IMR-90 (cell line): ENCODE results near the gene PHOX2A. TPM values are rescaled to one million over a fixed set of nuclear protein-coding genes. Genes with fewer than 3 reads are reported as not detected.

Experiments used
- ATAC-seq: fragments of 200-7000 bp; cut with Tn5 transposase; 2 replicates; pipeline ENCODE4 v1.9.1; 2020; ENCODE audit warnings: low read depth, mild to moderate bottlenecking, moderate library complexity
- BruUV-seq: library from RNA; stranded (reverse); fragments of 400-500 nt; replicated peaks from 2 replicates; lab custom pipeline; 2021; lab: Mats Ljungman, UMichigan
- CTCF ChIA-PET: fragments of 300-600 bp; formaldehyde crosslinking; extraction: SDS; loops from one replicate; lab custom pipeline; 2021; ENCODE audit warnings: antibody characterized with exemption; lab: Yijun Ruan, JAX
- POLR2A ChIA-PET: fragments of 300-600 bp; sonication (Branson Sonifier 250); formaldehyde crosslinking; loops from one replicate; lab custom pipeline; 2022; ENCODE audit warnings: antibody characterized with exemption; ENCODE audit not compliant: unreplicated experiment; lab: Charles Lee
- DNase-seq: peaks from one replicate; pipeline ENCODE4 v3.0.0; 2013
- H2AFZ ChIP-seq: replicated peaks from 2 replicates; pipeline ENCODE3; 2013; ENCODE audit warnings: low read length, mild to moderate bottlenecking; ENCODE audit not compliant: poor library complexity
- H2AK5ac ChIP-seq: 2 replicates; pipeline ENCODE4 v1.6.1; 2013; ENCODE audit warnings: low read depth, low read length, inconsistent platforms
- H2AK9ac ChIP-seq: replicated peaks from 2 replicates; pipeline ENCODE3; 2013; ENCODE audit warnings: mild to moderate bottlenecking, low read depth, low read length, moderate library complexity; ENCODE audit not compliant: poor library complexity
- H2BK120ac ChIP-seq: 2 replicates; pipeline ENCODE4 v1.6.1; 2013; ENCODE audit warnings: low read depth, low read length, inconsistent platforms
- H2BK15ac ChIP-seq: 3 replicates; pipeline ENCODE4 v1.6.1; 2013; ENCODE audit warnings: low read depth, low read length, inconsistent platforms
- H2BK20ac ChIP-seq: 2 replicates; pipeline ENCODE4 v1.6.1; 2013; ENCODE audit warnings: low read depth, mild to moderate bottlenecking, inconsistent platforms, low read length, moderate library complexity
- H2BK5ac ChIP-seq: 2 replicates; pipeline ENCODE4 v1.6.1; 2013; ENCODE audit warnings: mild to moderate bottlenecking, low read depth, low read length, inconsistent platforms; ENCODE audit not compliant: poor library complexity, severe bottlenecking
- H3K14ac ChIP-seq: replicated peaks from 2 replicates; pipeline ENCODE4 v1.6.1; 2013; ENCODE audit warnings: low read depth, low read length, inconsistent platforms
- H3K18ac ChIP-seq: 2 replicates; pipeline ENCODE4 v1.6.1; 2013; ENCODE audit warnings: low read depth, low read length, control low read depth
- H3K23ac ChIP-seq: 2 replicates; pipeline ENCODE4 v1.6.1; 2013; ENCODE audit warnings: low read depth, low read length, inconsistent platforms
- H3K27ac ChIP-seq: 2 replicates; pipeline ENCODE4 v1.5.1; 2013; ENCODE audit warnings: mild to moderate bottlenecking, control low read depth, low read length; ENCODE audit not compliant: insufficient read depth
- H3K27me3 ChIP-seq: 2 replicates; pipeline ENCODE4 v1.6.1; 2013; ENCODE audit warnings: low read length; ENCODE audit not compliant: control insufficient read depth, insufficient read depth
- H3K36me3 ChIP-seq: 2 replicates; pipeline ENCODE4 v1.6.1; 2013; ENCODE audit warnings: low read length, mixed read lengths; ENCODE audit not compliant: control insufficient read depth, insufficient read depth
- H3K4ac ChIP-seq: 2 replicates; pipeline ENCODE4 v1.6.1; 2013; ENCODE audit warnings: low read depth, low read length, inconsistent platforms
- H3K4me1 ChIP-seq: 2 replicates; pipeline ENCODE4 v1.6.1; 2013; ENCODE audit warnings: low read length, mixed read lengths; ENCODE audit not compliant: control insufficient read depth, insufficient read depth
- H3K4me2 ChIP-seq: 2 replicates; pipeline ENCODE4 v1.6.1; 2013; ENCODE audit warnings: low read depth, mild to moderate bottlenecking, control low read depth, low read length, moderate library complexity
- H3K4me3 ChIP-seq: 2 replicates; pipeline ENCODE4 v1.5.1; 2013; ENCODE audit warnings: low read depth, mild to moderate bottlenecking, control low read depth, low read length, moderate library complexity; ENCODE audit not compliant: insufficient read depth
- H3K56ac ChIP-seq: 2 replicates; pipeline ENCODE4 v1.6.1; 2013; ENCODE audit warnings: low read length, inconsistent platforms; ENCODE audit not compliant: insufficient read depth; ENCODE audit errors: extremely low read depth
- H3K79me1 ChIP-seq, 2 experiments: 2 replicates each; pipeline ENCODE4 v1.6.1; 2013; ENCODE audit warnings: low read length in 2 of 2, inconsistent platforms in 1 of 2, low read depth in 1 of 2
- H3K9ac ChIP-seq: 2 replicates; pipeline ENCODE4 v1.6.1; 2013; ENCODE audit warnings: low read depth, low read length, control low read depth
- H3K9me1 ChIP-seq: 2 replicates; pipeline ENCODE4 v1.6.1; 2013; ENCODE audit warnings: low read length, inconsistent platforms; ENCODE audit not compliant: insufficient read depth
- H3K9me3 ChIP-seq: 2 replicates; pipeline ENCODE4 v1.6.1; 2013; ENCODE audit warnings: low read length; ENCODE audit not compliant: control insufficient read depth, insufficient read depth
- H4K20me1 ChIP-seq: 2 replicates; pipeline ENCODE4 v1.6.1; 2013; ENCODE audit warnings: low read length, inconsistent platforms; ENCODE audit not compliant: insufficient read depth
- H4K5ac ChIP-seq: 2 replicates; pipeline ENCODE4 v1.6.1; 2013; ENCODE audit warnings: mild to moderate bottlenecking, low read depth, low read length, control low read depth
- H4K8ac ChIP-seq, 2 experiments: 2 replicates each; pipeline ENCODE4 v1.6.1; 2013; ENCODE audit warnings: low read depth in 2 of 2, low read length in 2 of 2, control low read depth in 1 of 2, inconsistent platforms in 1 of 2
- H4K91ac ChIP-seq: 2 replicates; pipeline ENCODE4 v1.6.1; 2013; ENCODE audit warnings: low read depth, low read length, inconsistent platforms; ENCODE audit not compliant: insufficient read depth
- BHLHE40 ChIP-seq: fragments of 150-350 bp; IDR thresholded peaks from 2 replicates; pipeline ENCODE4 v1.6.1; 2016; ENCODE audit warnings: mild to moderate bottlenecking, low read depth, low read length
- CEBPB ChIP-seq: IDR thresholded peaks from 2 replicates; pipeline ENCODE4 v1.6.1; 2012; ENCODE audit warnings: low read depth, low read length, improper control_type of control experiment
- CHD1 ChIP-seq: IDR thresholded peaks from 2 replicates; pipeline ENCODE4 v1.6.1; 2012; ENCODE audit warnings: low read depth, low read length, improper control_type of control experiment
- FOS ChIP-seq: fragments of 150-350 bp; IDR thresholded peaks from 2 replicates; pipeline ENCODE4 v1.6.1; 2016; ENCODE audit warnings: low read depth, low read length
- MAFK ChIP-seq: IDR thresholded peaks from 2 replicates; pipeline ENCODE4 v1.6.1; 2012; ENCODE audit warnings: low read depth, low read length, improper control_type of control experiment
- MAZ ChIP-seq: IDR thresholded peaks from 2 replicates; pipeline ENCODE4 v1.6.1; 2012; ENCODE audit warnings: low read depth, mild to moderate bottlenecking, low read length, improper control_type of control experiment, moderate library complexity, borderline replicate concordance
- POLR2A ChIP-seq: IDR thresholded peaks from 2 replicates; pipeline ENCODE4 v1.6.1; 2012; ENCODE audit warnings: mild to moderate bottlenecking, low read depth, low read length
- RFX5 ChIP-seq: IDR thresholded peaks from 2 replicates; pipeline ENCODE4 v1.8.0; 2012; ENCODE audit warnings: low read depth, mild to moderate bottlenecking, low read length, moderate library complexity
- SMC3 ChIP-seq: fragments of 150-350 bp; IDR thresholded peaks from 2 replicates; pipeline ENCODE4 v1.6.1; 2016; ENCODE audit warnings: low read depth, mild to moderate bottlenecking, antibody characterized with exemption, low read length, moderate library complexity
- WGBS, 2 experiments: methylation state at CpG; one replicate each; pipeline versions ENCODE4 v1.1.5 to v1.1.7; 2013; ENCODE audit warnings: missing lambda C conversion rate in 2 of 2; ENCODE audit not compliant: insufficient read length in 1 of 2; ENCODE audit errors: extremely low coverage in 2 of 2; 5-methylcytosine and 5-hydroxymethylcytosine counted together
- dilution Hi-C: fragments of 300-500 bp; cut with HindIII; formaldehyde crosslinking; loops from one replicate; pipeline ENCODE4 v1.14.3; 2018; ENCODE audit warnings: low sequenced_read_pairs; ENCODE audit not compliant: unreplicated experiment
- in situ Hi-C: fragments of 300-500 bp; cut with MboI; formaldehyde crosslinking; loops from 3 replicates; pipeline ENCODE4 v1.14.3; 2019; ENCODE audit warnings: low sequenced_read_pairs, inconsistent platforms, mixed read lengths
- intact Hi-C: fragments of 100-400 bp; cut with micrococcal nuclease; formaldehyde crosslinking; loops from 2 replicates; pipeline ENCODE4 v1.10.0; 2022
- polyA plus RNA-seq, 3 experiments: library from polyadenylated mRNA; depleted of rRNA; stranded (reverse); fragments of >200 nt; gene quantifications; 2 replicates each; pipeline ENCODE4 v1.2.3, GENCODE V29; 2012; ENCODE audit warnings: low replicate concordance in 1 of 3
- total RNA-seq: library from RNA; depleted of rRNA; stranded (reverse); fragments of >200 nt; gene quantifications from 2 replicates; pipeline ENCODE4 v1.2.3, GENCODE V29; 2012
- TF ChIP-seq, protein P1 (sequence below): fragments of 150-350 bp; IDR thresholded peaks from 2 replicates; pipeline ENCODE4 v1.6.1; 2016; ENCODE audit warnings: low read depth, mild to moderate bottlenecking, low read length, moderate library complexity, borderline replicate concordance
- TF ChIP-seq, protein P2 (sequence below): fragments of 150-350 bp; IDR thresholded peaks from 2 replicates; pipeline ENCODE4 v1.6.1; 2017; ENCODE audit warnings: mild to moderate bottlenecking, antibody characterized with exemption, low read length, low read depth

PHOX2A gene
- total and polyA plus RNA-seq, 2 of the 4 experiments (the other 2 are of a cell fraction): not detected

DNA sequence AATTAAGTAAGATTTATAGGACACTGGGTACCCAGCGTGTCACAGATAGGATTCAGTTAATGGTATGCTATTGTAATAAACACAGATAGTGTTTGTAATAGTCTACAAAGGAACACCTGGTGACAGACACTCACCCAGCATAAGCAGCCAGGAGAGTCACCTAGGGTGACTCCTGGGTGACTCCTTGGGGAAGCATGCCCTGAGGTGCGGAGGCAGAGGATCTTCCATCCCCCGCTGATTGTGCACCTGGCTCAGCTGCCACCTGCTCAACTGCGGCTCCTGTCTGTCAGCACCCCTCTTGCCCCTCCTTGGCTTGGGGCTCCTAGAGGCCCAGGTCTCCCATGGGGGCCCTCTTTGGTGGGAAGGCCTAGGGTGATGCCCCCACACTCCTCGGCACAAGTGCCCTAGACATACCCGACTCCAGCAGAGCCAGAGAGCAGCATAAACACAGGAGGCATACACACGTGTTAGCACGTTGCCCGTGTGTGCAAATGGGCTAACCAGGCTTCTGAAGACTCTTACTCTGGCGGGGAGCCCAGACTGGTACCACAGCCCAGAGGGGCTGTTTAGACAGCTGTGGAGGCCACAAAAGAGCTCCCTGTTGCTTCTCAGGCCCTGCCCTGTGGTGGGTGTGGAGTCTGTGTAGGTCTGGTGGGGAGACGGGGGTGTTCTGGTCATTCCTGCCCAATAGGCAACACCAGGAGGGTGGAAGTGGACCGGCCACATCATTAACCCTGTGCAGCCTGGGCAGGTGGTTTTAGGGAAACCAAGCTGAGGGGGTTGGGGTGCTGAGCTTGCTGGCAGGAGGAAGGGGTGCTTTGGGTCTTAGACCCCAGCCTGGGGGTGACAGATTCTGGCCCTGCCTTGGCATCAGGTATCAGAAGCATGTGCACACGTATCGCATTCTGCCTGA lies 16.4 kb downstream of the PHOX2A start:
- no peak overlapping the region for H3K4ac ChIP-seq
- BruUV-seq: no TSS peak
- no peak overlapping the region for H3K4me2 ChIP-seq
- H4K5ac ChIP-seq: no peak overlapping the region
- H3K14ac ChIP-seq: no peak overlapping the region
- H3K9me1 ChIP-seq: peaks cover 6% of the 10 kb centered on the region; the same call in 1 of the 2 replicates
- H3K27me3 ChIP-seq: no peaks in the 10 kb centered on the region
- peaks cover 5% of the 10 kb centered on the region; the same call in 1 of the 2 replicates for H3K4me1 ChIP-seq
- POLR2A ChIA-PET: no interaction called here
- H4K20me1 ChIP-seq: peaks cover 66% of the 10 kb centered on the region
- in situ Hi-C loops (no loop called here), intact Hi-C loops (no loop called here), dilution Hi-C loops (no loop called here)
- H3K23ac ChIP-seq: 0 out of 2 replicates have a peak overlapping the region, but pooled peaks have one; percentile 49
- no peak overlapping the region for H2BK120ac ChIP-seq
- ATAC-seq: no peak
- no peak overlapping the region for H2AK9ac ChIP-seq
- no peak overlapping the region for H3K18ac ChIP-seq
- TF ChIP-seq CEBPB: no peak
- TF ChIP-seq, protein P1, sequence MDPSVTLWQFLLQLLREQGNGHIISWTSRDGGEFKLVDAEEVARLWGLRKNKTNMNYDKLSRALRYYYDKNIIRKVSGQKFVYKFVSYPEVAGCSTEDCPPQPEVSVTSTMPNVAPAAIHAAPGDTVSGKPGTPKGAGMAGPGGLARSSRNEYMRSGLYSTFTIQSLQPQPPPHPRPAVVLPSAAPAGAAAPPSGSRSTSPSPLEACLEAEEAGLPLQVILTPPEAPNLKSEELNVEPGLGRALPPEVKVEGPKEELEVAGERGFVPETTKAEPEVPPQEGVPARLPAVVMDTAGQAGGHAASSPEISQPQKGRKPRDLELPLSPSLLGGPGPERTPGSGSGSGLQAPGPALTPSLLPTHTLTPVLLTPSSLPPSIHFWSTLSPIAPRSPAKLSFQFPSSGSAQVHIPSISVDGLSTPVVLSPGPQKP: no peak
- no peak for TF ChIP-seq MAFK
- TF ChIP-seq MAZ: no peak
- no peak for TF ChIP-seq RFX5
- TF ChIP-seq CHD1: no peak
- TF ChIP-seq SMC3: no peak
- no peak for TF ChIP-seq FOS
- TF ChIP-seq POLR2A: no peak
- TF ChIP-seq BHLHE40: no peak
- TF ChIP-seq, protein P2, sequence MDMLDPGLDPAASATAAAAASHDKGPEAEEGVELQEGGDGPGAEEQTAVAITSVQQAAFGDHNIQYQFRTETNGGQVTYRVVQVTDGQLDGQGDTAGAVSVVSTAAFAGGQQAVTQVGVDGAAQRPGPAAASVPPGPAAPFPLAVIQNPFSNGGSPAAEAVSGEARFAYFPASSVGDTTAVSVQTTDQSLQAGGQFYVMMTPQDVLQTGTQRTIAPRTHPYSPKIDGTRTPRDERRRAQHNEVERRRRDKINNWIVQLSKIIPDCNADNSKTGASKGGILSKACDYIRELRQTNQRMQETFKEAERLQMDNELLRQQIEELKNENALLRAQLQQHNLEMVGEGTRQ: no peak
- CTCF ChIA-PET: interaction anchor here (0.9 kb wide), 1 partner anchor 204 kb away, joined by 3 read pairs; no protein-coding TSS in a partner anchor
- no peak overlapping the region for H2AFZ ChIP-seq
- peaks cover 57% of the 10 kb centered on the region for H3K36me3 ChIP-seq
- H4K8ac ChIP-seq: no peak overlapping the region
- H3K9ac ChIP-seq: no peak overlapping the region
- peaks cover 27 to 80% of the 10 kb centered on the region in 2 experiments; a peak in 3 of 4 replicates for H3K79me1 ChIP-seq
- H3K27ac ChIP-seq: no peak overlapping the region
- no peaks in the 10 kb centered on the region for H3K9me3 ChIP-seq
- no peak overlapping the region for H4K91ac ChIP-seq
- H2BK5ac ChIP-seq: no peak overlapping the region
- no peak overlapping the region for H3K56ac ChIP-seq
- peak; percentile 47 for DNase-seq
- H2BK20ac ChIP-seq: no peak overlapping the region
- H2BK15ac ChIP-seq: no peak overlapping the region
- 68% methylated on average over 6 of the region's 14 CpGs; no CpG with 5 or more reads in 1 of the 2 experiments for WGBS, 2 experiments
- no peak overlapping the region for H2AK5ac ChIP-seq
- H3K4me3 ChIP-seq: no peak overlapping the region
